DLD1 (cell line): ENCODE results near the gene CARD6.
"Not testable (repeated sequence)": the region's sequence is repeated elsewhere in the genome, so short reads cannot be mapped to it uniquely, and the experiment has no call there.

Experiments used
- in situ Hi-C: cut with HindIII; loops from 2 replicates; pipeline ENCODE4 v1.10.0; 2017; ENCODE audit warnings: low sequenced_read_pairs

Gene CARD6

GRCh38 chr5:40841068-40841805 is at the start of gene CARD6:
Gene CARD6 (plus strand): TSS chr5:40841367. CDS start chr5:40841383, 16 bp downstream.
- in situ Hi-C loops = no loop called here

GRCh38 chr5:40791715-40792139 is 49.4 kb upstream of the CARD6 start:
- in situ Hi-C loops = no loop called here

- in situ Hi-C loops = not testable (repeated sequence)
These were observed 48.5 kb upstream of the CARD6 start for GRCh38 chr5:40792691-40793090.

- in situ Hi-C loops = not testable (repeated sequence)
These were observed 46.8 kb upstream of the CARD6 start for GRCh38 chr5:40794340-40794739.

GRCh38 chr5:40794877-40795276 is 46.3 kb upstream of the CARD6 start:
- in situ Hi-C loops = not testable (repeated sequence)

- in situ Hi-C loops = no loop called here
These were observed 44.7 kb upstream of the CARD6 start for GRCh38 chr5:40796487-40796889.

- in situ Hi-C loops = no loop called here
These were observed 43.7 kb upstream of the CARD6 start for GRCh38 chr5:40797273-40798011.

GRCh38 chr5:40798012-40798800 is 43.0 kb upstream of the CARD6 start, which contains the start of gene PRKAA1:
Gene PRKAA1 (minus strand): TSS chr5:40798374. CDS start chr5:40798189, 185 bp downstream.
- in situ Hi-C loops = no loop called here

GRCh38 chr5:40798801-40799210 is 42.4 kb upstream of the CARD6 start:
- in situ Hi-C loops = no loop called here

GRCh38 chr5:40799258-40799657 is 41.9 kb upstream of the CARD6 start:
- in situ Hi-C loops = no loop called here

- in situ Hi-C loops = no loop called here
These were observed 39.2 kb upstream of the CARD6 start for GRCh38 chr5:40801771-40802562.

GRCh38 chr5:40812125-40812524 is 29.0 kb upstream of the CARD6 start:
- in situ Hi-C loops = no loop called here

GRCh38 chr5:40813698-40814281 is 27.4 kb upstream of the CARD6 start:
- in situ Hi-C loops = no loop called here

GRCh38 chr5:40823459-40823858 is 17.7 kb upstream of the CARD6 start:
- in situ Hi-C loops = no loop called here

GRCh38 chr5:40825461-40826043 is 15.6 kb upstream of the CARD6 start:
- in situ Hi-C loops = not testable (repeated sequence)

- in situ Hi-C loops = no loop called here
These were observed 14.5 kb upstream of the CARD6 start for GRCh38 chr5:40826489-40827187.

GRCh38 chr5:40827188-40827977 is 13.8 kb upstream of the CARD6 start:
- in situ Hi-C loops = no loop called here

GRCh38 chr5:40828021-40828631 is 13.0 kb upstream of the CARD6 start:
- in situ Hi-C loops = no loop called here
